GM12873 (cell line): ENCODE measurements around the gene BAZ2B.

Source experiments
- TF ChIP-seq, protein P1 (sequence below): IDR thresholded peaks from 2 replicates; pipeline ENCODE4 v1.5.1; 2012; ENCODE audit warnings: low read depth, mild to moderate bottlenecking, moderate library complexity, low read length, control low read depth; ENCODE audit not compliant: insufficient read depth; ENCODE audit errors: missing control alignments

BAZ2B gene

DNA sequence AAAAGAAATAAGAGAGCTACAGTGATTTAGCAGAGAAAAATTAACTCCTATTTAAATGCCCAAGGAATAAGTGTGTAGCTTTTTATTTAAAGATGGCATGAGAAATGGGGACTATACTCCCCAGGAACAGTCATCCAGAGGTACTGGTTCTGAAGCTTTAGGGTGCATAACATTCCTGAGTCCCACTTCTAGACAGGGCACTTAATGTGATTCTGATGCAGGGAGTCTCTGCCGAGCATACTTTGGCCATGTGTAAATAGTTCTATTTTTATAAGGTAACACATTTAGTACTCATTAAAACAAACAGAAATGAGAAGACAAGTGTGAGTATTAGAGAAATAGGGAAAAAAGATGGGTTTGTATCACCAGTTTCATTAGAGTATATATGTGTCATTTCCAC lies 175.2 kb downstream of the BAZ2B start:
- TF ChIP-seq, protein P1, sequence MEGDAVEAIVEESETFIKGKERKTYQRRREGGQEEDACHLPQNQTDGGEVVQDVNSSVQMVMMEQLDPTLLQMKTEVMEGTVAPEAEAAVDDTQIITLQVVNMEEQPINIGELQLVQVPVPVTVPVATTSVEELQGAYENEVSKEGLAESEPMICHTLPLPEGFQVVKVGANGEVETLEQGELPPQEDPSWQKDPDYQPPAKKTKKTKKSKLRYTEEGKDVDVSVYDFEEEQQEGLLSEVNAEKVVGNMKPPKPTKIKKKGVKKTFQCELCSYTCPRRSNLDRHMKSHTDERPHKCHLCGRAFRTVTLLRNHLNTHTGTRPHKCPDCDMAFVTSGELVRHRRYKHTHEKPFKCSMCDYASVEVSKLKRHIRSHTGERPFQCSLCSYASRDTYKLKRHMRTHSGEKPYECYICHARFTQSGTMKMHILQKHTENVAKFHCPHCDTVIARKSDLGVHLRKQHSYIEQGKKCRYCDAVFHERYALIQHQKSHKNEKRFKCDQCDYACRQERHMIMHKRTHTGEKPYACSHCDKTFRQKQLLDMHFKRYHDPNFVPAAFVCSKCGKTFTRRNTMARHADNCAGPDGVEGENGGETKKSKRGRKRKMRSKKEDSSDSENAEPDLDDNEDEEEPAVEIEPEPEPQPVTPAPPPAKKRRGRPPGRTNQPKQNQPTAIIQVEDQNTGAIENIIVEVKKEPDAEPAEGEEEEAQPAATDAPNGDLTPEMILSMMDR = no peak

DNA sequence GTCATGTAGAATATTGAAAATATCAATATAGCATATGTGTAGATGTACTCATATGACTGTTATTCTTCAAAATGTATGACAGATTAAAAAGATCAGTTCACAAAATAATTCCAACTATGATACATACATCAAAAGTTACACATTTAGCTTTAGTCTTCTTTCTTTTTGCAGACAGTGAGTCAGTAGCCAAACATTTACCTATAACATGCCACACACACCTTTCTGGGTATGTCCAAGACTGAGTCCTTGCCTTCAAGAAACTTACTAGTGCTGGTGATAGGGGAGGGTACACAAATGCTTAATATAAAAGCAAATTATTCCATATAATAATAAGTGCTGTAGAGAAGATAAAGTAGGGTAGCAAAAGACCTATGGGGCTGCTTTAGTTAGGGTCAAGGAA lies 176.9 kb downstream of the BAZ2B start:
- TF ChIP-seq, protein P1 = no peak

DNA sequence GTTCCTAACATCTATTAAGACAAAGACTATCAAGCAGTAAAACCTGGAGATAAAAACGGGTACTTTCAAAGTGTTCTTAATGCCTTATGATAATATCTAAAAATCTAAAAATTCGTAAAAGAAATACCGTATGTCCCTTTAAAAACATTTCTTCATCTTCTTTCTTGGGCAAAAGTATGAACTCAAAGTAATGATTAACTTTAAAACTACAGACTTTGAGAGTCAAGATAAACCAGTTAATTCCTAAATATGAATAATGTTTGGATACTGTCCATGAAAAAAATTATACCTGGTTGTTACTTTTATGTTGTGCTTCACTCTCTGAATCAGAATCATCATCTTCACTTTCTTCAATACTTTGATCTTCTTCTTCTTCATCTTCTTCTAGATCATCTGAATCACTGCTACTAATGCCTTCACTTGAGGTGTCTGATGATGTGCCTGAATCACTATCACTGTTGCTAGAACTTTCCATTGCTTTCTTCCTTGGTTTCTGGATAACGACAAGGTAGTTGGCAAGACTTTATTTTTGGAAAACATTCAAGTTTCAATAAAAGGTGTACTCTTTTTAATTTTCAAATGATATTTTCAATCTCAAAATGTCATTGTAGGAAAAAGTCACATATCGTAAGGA lies 177.5 kb downstream of the BAZ2B start:
- TF ChIP-seq, protein P1 = no peak

DNA sequence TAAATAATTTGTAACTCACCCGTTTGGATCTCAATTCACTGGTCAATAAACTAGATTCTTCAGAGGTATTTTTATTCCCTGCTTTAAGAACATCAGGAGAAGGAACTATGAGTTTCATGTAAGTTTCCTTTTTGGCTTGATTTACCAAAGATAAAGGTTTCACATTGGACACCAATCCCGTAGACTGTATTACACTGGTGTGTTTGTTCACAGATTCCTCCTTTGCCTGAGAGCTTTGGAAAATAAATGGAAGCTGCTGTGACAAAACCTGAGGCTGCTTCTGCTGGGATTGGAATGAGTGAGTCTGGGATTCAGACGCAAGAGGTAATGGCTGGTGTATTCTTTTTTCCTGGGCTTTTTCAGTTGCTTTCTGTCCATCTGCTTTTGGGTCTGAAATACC lies 178.1 kb downstream of the BAZ2B start:
- TF ChIP-seq, protein P1 = no peak

DNA sequence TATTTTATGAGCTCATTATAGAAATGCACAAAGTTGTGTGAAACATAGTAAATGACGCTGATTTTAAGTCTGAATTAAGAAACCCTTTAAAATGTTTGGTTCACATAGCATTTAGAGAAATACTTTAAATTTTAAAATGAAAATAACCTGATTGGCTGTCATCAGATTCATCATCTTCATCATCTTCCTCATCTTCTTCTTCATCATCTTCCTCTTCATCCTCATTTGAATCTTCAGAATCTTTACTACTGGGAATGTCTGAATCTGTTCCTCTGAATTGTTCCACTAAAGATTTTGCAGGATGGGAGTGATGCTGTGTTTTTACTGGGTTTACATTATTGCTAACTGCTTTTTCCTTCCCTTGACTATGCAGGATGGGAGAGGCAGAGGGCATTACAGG lies 183.7 kb downstream of the BAZ2B start:
- TF ChIP-seq, protein P1 = no peak

DNA sequence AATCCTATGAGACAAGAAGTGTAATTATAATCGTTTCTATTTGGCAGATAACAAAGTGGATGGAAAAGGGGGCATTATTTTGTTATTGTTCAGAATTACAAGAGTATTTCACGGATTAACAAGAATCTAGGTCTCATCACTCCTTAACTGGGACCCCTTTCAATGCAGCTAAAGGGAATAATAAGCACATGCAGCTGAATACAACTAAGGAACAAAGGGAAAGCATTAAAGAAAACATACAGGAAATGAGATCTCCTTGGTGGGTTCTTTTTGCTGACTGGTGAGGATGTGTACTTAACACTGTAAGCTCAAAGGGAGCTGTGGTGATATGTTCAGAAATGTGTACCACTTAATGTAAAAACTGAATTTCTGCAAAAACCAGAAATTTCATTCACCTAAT lies 189.3 kb downstream of the BAZ2B start:
- TF ChIP-seq, protein P1 = no peak

DNA sequence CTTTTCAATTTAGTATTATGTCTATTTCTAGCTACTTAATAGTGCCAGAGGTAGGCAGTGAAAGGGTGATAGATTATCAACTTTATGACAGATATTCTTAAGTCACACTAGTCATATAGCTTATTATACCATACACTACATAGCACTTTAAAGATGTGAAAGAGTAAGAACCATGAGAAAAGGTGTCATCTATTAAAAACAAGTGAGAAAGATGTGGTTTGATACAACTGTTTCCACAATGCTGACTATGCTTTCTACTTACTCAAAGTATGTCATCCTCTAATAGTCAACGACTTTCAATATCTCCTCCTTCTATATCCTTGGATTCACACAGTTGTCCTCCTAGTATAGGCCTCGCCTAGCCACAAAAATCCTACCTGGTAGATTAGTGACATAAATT lies 196.9 kb downstream of the BAZ2B start:
- TF ChIP-seq, protein P1 = no peak

DNA sequence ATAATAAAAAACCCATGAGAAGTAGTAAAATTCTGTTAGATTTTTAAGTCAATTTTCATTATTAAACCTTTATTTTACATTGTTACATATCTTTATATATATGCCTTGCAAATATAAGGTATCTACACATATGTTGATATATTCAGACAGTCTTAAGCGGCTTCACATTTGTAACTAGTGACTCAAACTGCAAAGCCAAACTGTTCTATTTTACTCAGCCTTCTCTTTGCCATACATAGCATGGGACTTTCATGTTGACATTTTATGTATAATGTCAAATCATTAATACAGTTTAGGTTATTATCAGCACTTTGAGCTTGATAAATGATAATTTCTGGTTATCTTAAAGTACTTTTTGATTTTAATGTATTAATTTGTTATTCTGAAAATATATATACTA lies 204.9 kb downstream of the BAZ2B start:
- TF ChIP-seq, protein P1 = no peak
